ENCODE results near the gene P3R3URF.

DNA sequence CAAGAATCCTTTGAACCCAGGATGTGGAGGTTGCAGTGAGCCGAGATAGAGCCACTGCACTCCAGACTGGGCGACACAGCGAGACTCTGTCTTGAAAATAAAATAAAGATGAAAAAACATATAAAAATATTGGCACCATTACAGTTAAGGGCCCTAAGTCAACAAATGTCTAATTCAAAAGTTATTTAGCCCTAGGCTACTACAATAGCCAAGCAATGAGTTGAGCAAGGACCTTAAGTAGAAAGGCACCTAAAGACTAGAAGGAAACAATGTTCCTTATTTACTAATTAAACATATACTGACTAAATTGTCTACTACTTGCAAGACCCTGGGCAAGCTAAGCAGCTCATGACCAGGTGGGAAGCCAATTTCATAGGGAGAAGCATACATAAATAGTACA is 47.9 kb downstream of the P3R3URF start:
- TF ChIP-seq POLR2A (IDR thresholded peaks at IDR 0.05; ENCODE audit: low read depth, low read length) (no peak), POLR2AphosphoS5 (IDR thresholded peaks at IDR 0.05; ENCODE audit: low read depth, low read length) (no peak), TAF1 (IDR thresholded peaks at IDR 0.05; ENCODE audit: low read depth, low read length) (no peak), SPI1 (IDR thresholded peaks at IDR 0.05; ENCODE audit: low read depth, low read length) (no peak), PAX5 (IDR thresholded peaks at IDR 0.05; ENCODE audit: insufficient read depth, low read length, severe bottlenecking) (no peak)

Data from GM12891 (cell line).